T-helper 1 cell (primary cell): ENCODE measurements around the gene PSMB3.

ENCODE experiments used
- DNase-seq, 5 donors: peaks; one replicate each; pipeline ENCODE4 v3.0.0-alpha.2; 2012 to 2020

PSMB3 gene

GRCh38 chr17:38733982-38734973 lies 18.3 kb upstream of the PSMB3 start:
- peak in 1 of 5 donors; percentile 34 for DNase-seq

DNA sequence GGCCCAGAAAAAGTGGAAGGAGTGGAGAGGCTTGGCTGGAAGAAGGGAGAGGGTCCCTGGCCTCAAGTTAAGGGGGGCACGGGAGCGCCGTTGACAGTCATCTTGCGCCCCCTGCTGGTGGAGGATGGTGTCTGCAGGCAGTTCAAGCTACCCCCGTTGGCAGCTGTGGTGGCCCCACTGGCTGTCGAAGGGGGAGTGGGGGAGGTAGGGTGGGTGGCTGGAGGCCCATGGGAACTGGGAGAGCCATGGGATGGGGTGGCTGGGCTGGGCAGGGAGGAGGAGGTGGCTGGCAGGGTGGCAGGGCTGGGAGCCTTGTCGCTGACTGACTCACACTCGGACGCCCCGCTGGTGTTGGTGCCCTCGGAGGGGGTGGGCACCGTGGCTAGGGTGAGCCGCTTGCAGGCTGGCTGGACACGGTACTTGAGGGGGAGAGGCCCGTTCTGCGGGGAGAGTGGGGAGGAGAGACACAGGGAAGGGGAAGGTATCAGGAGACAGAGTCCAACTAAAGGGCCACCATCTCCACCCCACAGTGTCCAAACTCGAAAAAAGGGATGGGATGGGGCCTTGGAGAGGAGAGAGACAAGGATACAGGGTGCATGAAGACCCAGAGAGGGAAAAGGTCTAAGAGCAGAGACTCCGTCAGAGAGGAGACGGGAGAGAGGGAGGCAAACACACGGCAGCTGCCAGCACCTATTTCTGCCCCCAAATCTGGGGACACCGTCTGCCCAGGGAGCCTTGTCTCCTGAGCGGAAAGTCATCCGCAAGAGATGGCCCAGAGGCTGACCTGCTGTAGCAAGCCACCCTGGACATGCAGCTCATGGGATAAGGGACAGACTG lies 17.2 kb upstream of the PSMB3 start:
- DNase-seq = peak; percentile 47 to 72 (median 63)

- DNase-seq = no peak
Measured at GRCh38 chr17:38738007-38738662, 14.4 kb upstream of the PSMB3 start.

GRCh38 chr17:38738686-38739085 lies 13.9 kb upstream of the PSMB3 start:
- DNase-seq = no peak

DNA sequence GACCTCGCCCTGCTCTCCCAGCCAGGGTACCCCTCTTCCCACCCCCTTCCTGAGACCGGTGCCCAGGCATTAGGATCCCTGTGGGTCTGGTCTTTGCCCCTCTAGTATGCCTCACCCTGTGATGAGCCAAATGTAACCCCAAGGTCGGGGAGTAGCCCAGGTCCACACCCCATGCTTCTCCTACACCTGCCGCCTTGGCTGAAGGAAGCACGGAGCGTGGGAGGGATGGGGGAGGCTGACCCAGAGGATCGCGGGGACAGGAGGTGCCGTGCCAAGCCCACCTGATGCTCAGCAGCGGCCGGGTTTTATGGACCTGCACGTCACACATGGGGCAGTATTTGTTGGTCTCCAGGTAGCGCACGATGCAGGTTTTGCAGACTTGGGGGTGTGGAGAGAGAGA lies 13.2 kb upstream of the PSMB3 start:
- DNase-seq = no peak

GRCh38 chr17:38740044-38740443 lies 12.5 kb upstream of the PSMB3 start:
- no peak for DNase-seq

DNA sequence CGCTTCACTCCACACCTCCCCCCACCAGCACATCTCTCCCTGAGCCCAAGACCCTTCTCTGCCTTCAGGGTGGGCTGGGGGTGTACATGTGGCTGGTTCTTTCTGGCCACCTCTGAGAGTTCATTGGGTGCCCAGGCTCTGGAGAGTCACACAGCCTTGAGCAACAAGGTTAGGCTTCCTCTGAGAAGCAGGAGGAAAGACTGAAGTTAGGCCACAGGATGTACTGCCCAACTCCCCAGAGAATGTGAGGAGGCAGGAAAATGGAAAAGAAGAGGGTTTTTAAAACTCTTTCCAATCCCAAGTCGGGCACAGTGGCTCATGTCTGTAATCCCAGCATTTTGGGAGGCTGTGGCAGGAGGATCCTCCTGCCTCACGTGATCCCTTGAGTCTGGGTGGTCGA lies 11.7 kb upstream of the PSMB3 start:
- no peak for DNase-seq

- no peak for DNase-seq
Measured at GRCh38 chr17:38741461-38741860, 11.1 kb upstream of the PSMB3 start.

DNA sequence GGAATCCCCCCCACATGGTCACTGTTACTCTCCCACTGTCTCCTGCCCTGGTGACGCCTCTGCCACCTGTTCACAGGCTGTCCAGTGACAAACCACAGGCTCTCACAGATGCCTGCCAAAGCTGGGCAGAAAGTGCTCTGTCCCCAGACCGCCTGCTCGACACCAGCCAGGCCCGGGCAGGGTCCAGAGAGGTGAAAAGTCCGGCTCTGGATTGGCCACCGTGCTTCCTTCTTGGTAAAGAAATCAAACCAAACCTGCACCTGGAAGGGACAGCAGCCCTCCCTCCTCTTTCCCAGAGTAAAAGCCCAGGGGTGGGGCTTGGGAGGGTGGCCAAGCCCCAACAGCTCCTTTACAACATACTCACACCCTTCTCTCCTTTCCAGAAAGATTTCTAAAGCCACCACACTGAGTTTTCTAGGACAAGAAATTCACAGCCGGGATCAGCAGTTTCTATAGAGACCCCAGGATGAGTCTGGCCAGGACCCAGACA lies 10.6 kb upstream of the PSMB3 start:
- DNase-seq = no peak

DNA sequence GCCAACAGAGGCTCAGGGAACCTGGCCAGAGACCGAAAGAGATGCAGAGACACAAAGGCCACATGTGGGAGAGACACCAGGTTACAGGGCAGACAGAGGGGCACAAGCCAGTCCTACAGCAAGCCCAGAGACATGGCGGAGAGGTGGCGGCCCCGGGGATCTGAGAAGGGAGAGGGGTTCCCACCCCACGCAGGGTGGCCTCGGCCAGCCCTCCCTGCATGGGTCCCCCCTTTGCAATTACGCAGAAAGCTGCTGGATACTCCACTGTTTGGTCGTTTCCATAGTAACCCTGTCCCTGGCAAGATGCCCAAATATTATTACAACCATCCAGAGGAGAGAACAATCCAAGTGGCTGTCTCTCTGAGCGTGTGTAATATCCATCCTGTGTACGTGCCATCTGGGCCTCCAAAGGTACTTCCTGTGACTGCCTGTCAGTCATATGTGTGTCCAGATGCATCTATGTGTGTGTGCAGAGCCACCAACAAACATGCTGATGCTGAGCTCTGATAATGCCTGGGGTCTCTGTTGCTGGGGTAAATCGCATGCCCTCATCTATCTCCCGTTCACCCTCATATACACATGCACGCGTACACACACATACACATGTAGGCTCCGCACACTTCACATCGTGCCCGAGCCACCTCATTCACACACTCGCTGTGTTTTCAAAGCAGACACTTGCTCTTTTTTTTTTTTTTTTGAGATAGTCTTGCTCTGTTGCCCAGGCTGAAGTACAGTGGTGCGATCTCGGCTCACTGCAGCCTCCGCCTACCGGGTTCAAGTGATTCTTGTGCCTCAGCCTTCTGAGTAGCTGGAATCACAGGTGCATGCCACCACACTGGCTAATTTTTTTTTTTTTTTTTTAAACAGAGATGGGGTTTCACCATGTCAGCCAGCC lies 9.9 kb upstream of the PSMB3 start:
- no peak for DNase-seq

DNA sequence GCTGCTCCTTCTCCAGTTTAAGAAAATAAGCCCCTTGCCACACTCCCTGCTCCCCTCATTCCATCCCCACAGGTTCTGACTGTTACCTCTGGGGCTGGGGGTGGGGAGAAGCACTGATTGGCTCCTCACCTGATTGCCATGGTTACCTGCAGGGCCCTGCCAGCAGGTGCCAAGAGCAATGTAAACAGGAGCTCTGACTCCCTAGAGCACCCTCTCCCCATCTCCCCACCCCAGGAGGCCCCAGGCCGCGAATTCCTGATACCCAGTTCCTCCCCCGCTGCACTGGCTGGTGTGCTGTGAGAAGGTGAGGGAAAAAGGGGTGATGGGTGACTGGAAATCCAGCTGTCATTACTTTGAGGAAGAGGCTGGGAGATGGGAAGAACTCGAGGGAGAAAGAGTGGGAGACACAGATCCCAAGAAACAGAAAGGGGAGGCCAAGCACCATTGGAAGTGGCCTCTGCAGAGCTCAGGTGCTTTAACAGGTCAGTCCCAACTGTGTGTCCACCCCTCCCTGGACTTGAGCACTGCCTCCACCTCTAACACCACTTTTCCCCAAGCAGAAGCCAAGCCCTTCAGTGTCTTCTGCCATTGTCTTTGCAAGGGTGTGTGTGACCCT lies 8.9 kb upstream of the PSMB3 start:
- no peak for DNase-seq

GRCh38 chr17:38745545-38745944 lies 7.0 kb upstream of the PSMB3 start:
- DNase-seq = no peak

DNA sequence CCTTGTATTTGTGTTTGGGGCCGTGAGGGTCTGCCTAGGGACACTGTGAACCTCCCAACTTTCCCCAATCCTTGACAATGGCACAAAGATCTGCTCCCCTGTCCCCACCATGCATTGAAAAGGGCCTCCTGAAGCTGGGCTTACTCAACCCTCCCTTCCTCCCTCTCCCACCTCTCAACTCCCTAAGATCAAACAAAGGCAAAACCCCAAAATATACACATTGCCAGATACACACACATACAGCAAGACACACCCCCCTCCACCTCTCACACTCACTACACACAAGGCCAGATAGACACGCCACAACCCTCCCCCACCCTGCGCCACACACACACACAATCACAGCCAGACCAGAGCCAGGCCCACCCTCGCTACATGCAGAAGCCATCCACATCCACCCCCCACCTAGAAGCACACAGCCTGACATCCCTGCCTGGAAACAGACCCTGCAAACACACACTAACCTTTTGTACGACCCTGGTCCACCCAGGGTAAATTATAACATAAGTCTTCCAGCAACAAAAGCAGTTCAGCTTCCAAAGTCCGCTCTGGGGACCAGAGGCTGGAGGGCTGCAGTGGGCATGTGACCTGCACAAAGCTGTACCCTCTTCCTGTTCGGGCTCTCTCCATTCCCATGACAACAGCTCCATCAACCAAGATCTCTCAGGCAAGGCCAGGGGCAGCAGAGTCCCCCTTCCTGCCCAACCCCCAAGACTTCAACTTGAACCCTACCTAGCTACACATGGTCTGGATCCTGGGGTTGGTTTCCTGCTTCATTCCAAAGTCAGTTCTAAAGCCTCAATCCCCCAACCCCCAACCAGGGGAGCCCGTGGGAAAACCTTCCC lies 6.3 kb upstream of the PSMB3 start:
- DNase-seq = no peak

DNA sequence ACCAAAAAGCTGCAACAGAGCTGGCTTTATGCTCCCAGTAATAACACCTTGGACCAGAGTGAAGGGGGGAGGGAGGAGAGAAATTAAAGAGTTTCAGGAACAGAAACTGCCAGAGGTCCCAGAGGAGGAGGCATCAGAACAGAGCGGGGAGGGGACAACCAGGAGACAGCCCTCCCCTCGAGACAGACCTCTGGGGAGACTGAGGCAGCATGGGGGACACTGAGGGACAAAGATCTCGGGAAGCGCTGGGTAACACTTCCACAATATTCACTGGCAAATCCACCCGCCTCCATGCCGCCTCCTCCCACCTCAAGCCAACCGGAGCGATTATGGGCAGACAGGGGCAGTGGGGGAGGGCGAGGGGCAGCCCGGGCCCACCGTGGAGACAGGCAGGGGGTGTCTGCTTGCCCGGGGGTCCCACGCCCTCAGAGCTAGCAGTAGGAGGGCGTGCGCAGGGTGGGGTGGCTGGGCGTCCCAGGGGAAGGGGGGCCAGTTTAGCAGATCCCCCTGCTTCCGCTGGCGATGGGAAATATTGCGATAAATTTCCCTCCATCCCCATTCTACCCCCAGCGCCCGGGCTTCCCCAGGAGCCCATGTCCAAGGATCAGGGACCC lies 5.6 kb upstream of the PSMB3 start:
- DNase-seq = no peak

GRCh38 chr17:38747463-38748148 lies 4.9 kb upstream of the PSMB3 start:
- no peak for DNase-seq

- no peak for DNase-seq
Measured at GRCh38 chr17:38748149-38748891, 4.2 kb upstream of the PSMB3 start, which contains the start of gene PCGF2. PCGF2 (minus strand) TSS chr17:38748336; CDS start chr17:38740402, 7,934 bp downstream.

- no peak for DNase-seq
Measured at GRCh38 chr17:38748892-38749222, 3.7 kb upstream of the PSMB3 start.

- no peak for DNase-seq
Measured at GRCh38 chr17:38749223-38750043, 3.1 kb upstream of the PSMB3 start.
